ENCODE results near the gene SEC14L5. TPM values are rescaled to one million over a fixed set of nuclear protein-coding genes. Genes with fewer than 3 reads are reported as not detected.

The SEC14L5 gene
- polyA plus RNA-seq, 3 donors, result 0.21 to 0.36 (median 0.33) TPM

GRCh38 chr16:5003211-5003610, 45.1 kb downstream of the SEC14L5 start:
- DNase-seq (ENCODE audit: extremely low read depth in 1 of 11, low read depth in 9 of 11, low spot score in 4 of 11), result no peak

- no peak for DNase-seq (ENCODE audit: extremely low read depth in 1 of 11, low read depth in 9 of 11, low spot score in 4 of 11)
These were observed 45.7 kb downstream of the SEC14L5 start for GRCh38 chr16:5003828-5004227.

- no peak for DNase-seq (ENCODE audit: extremely low read depth in 1 of 11, low read depth in 9 of 11, low spot score in 4 of 11)
These were observed 46.2 kb downstream of the SEC14L5 start for GRCh38 chr16:5004311-5004710.

- DNase-seq (ENCODE audit: extremely low read depth in 1 of 11, low read depth in 9 of 11, low spot score in 4 of 11), result no peak
These were observed 47.8 kb downstream of the SEC14L5 start for GRCh38 chr16:5005916-5006315.

GRCh38 chr16:5006348-5007193, 48.4 kb downstream of the SEC14L5 start:
- DNase-seq (ENCODE audit: extremely low read depth in 1 of 11, low read depth in 9 of 11, low spot score in 4 of 11), result no peak

GRCh38 chr16:5007256-5007655, 49.1 kb downstream of the SEC14L5 start:
- DNase-seq (ENCODE audit: extremely low read depth in 1 of 11, low read depth in 9 of 11, low spot score in 4 of 11), result no peak

GRCh38 chr16:5008311-5008731, 50.2 kb downstream of the SEC14L5 start:
- no peak for DNase-seq (ENCODE audit: extremely low read depth in 1 of 11, low read depth in 9 of 11, low spot score in 4 of 11)

- DNase-seq (ENCODE audit: extremely low read depth in 1 of 11, low read depth in 9 of 11, low spot score in 4 of 11), result no peak
These were observed 52.6 kb downstream of the SEC14L5 start for GRCh38 chr16:5010576-5011329.

GRCh38 chr16:5011637-5012036, 53.5 kb downstream of the SEC14L5 start:
- DNase-seq (ENCODE audit: extremely low read depth in 1 of 11, low read depth in 9 of 11, low spot score in 4 of 11), result no peak

GRCh38 chr16:5012887-5013286, 54.8 kb downstream of the SEC14L5 start:
- DNase-seq (ENCODE audit: extremely low read depth in 1 of 11, low read depth in 9 of 11, low spot score in 4 of 11), result no peak

GRCh38 chr16:5015351-5015750, 57.2 kb downstream of the SEC14L5 start:
- DNase-seq (ENCODE audit: extremely low read depth in 1 of 11, low read depth in 9 of 11, low spot score in 4 of 11), result no peak

GRCh38 chr16:5015887-5016286, 57.8 kb downstream of the SEC14L5 start:
- no peak for DNase-seq (ENCODE audit: extremely low read depth in 1 of 11, low read depth in 9 of 11, low spot score in 4 of 11)

- no peak for DNase-seq (ENCODE audit: extremely low read depth in 1 of 11, low read depth in 9 of 11, low spot score in 4 of 11)
These were observed 59.0 kb downstream of the SEC14L5 start for GRCh38 chr16:5016967-5017677.

- DNase-seq (ENCODE audit: extremely low read depth in 1 of 11, low read depth in 9 of 11, low spot score in 4 of 11), result no peak
These were observed 59.5 kb downstream of the SEC14L5 start for GRCh38 chr16:5017678-5017969.

- peak in 1 of 11 donors; percentile 41 for DNase-seq (ENCODE audit: extremely low read depth in 1 of 11, low read depth in 9 of 11, low spot score in 4 of 11)
These were observed 60.7 kb downstream of the SEC14L5 start for GRCh38 chr16:5018793-5019192.

GRCh38 chr16:5019775-5020174, 61.6 kb downstream of the SEC14L5 start:
- DNase-seq (ENCODE audit: extremely low read depth in 1 of 11, low read depth in 9 of 11, low spot score in 4 of 11), result no peak

GRCh38 chr16:5020551-5020950, 62.4 kb downstream of the SEC14L5 start:
- no peak for DNase-seq (ENCODE audit: extremely low read depth in 1 of 11, low read depth in 9 of 11, low spot score in 4 of 11)

GRCh38 chr16:5022521-5022920, 64.4 kb downstream of the SEC14L5 start:
- DNase-seq (ENCODE audit: extremely low read depth in 1 of 11, low read depth in 9 of 11, low spot score in 4 of 11), result no peak

- no peak for DNase-seq (ENCODE audit: extremely low read depth in 1 of 11, low read depth in 9 of 11, low spot score in 4 of 11)
These were observed 66.5 kb downstream of the SEC14L5 start for GRCh38 chr16:5024632-5025031.

GRCh38 chr16:5025171-5025632, 67.1 kb downstream of the SEC14L5 start:
- DNase-seq (ENCODE audit: extremely low read depth in 1 of 11, low read depth in 9 of 11, low spot score in 4 of 11), result no peak

Data from renal cortex interstitium (tissue), 11 donors.